ENCODE measurements around the gene BRICD5.

BRICD5 gene

GRCh38 chr16:2173366-2173765 is 37.3 kb downstream of the BRICD5 start:
- H3K27ac ChIP-seq: no peak overlapping the region
- TF ChIP-seq CTCF (IDR thresholded peaks at IDR 0.05) (no peak), ZFX (IDR thresholded peaks at IDR 0.05; ENCODE audit: borderline replicate concordance) (no peak)

- TF ChIP-seq ZFX (IDR thresholded peaks at IDR 0.05; ENCODE audit: borderline replicate concordance): no peak
- TF ChIP-seq CTCF (IDR thresholded peaks at IDR 0.05): no peak
- H3K27ac ChIP-seq: no peak overlapping the region
Observed at GRCh38 chr16:2172688-2173335, 37.9 kb downstream of the BRICD5 start.

GRCh38 chr16:2171601-2172178 is 39.0 kb downstream of the BRICD5 start:
- TF ChIP-seq CTCF (IDR thresholded peaks at IDR 0.05): no peak
- TF ChIP-seq ZFX (IDR thresholded peaks at IDR 0.05; ENCODE audit: borderline replicate concordance): no peak
- no peak overlapping the region for H3K27ac ChIP-seq

GRCh38 chr16:2170587-2171435 is 39.9 kb downstream of the BRICD5 start:
- H3K27ac ChIP-seq: no peak overlapping the region
- TF ChIP-seq CTCF (IDR thresholded peaks at IDR 0.05): no peak
- no peak for TF ChIP-seq ZFX (IDR thresholded peaks at IDR 0.05; ENCODE audit: borderline replicate concordance)

- TF ChIP-seq CTCF (IDR thresholded peaks at IDR 0.05): no peak
- no peak for TF ChIP-seq ZFX (IDR thresholded peaks at IDR 0.05; ENCODE audit: borderline replicate concordance)
- H3K27ac ChIP-seq: no peak overlapping the region
Observed at GRCh38 chr16:2170080-2170479, 40.6 kb downstream of the BRICD5 start.

- no peak for TF ChIP-seq ZFX (IDR thresholded peaks at IDR 0.05; ENCODE audit: borderline replicate concordance)
- no peak for TF ChIP-seq CTCF (IDR thresholded peaks at IDR 0.05)
- no peak overlapping the region for H3K27ac ChIP-seq
Observed at GRCh38 chr16:2167068-2167638, 43.5 kb downstream of the BRICD5 start.
